Fibroblast of pulmonary artery (primary cell): ENCODE results near the gene COX14.

Source experiments
- DNase-seq: peaks from one replicate; pipeline ENCODE4 v3.0.0-alpha.2; 2010; ENCODE audit warnings: low read depth
- H3K4me3 ChIP-seq: replicated peaks from 2 replicates; pipeline ENCODE4 v1.5.1; 2011; ENCODE audit warnings: low read depth, mild to moderate bottlenecking, control low read depth, low read length, moderate library complexity
- CTCF ChIP-seq: IDR thresholded peaks from 2 replicates; pipeline ENCODE4 v1.5.1; 2011; ENCODE audit warnings: mild to moderate bottlenecking, control low read depth, low read length, inconsistent platforms; ENCODE audit errors: missing control alignments

The COX14 gene

GRCh38 chr12:50166799-50167048 is 54.7 kb downstream of the COX14 start:
- H3K4me3 ChIP-seq = peak overlapping the region; percentile 86
- no peak for DNase-seq
- no peak for TF ChIP-seq CTCF

- TF ChIP-seq CTCF = no peak
- peak; percentile 98 for DNase-seq
- H3K4me3 ChIP-seq = peak within 1 kb of the TSS; percentile 86
Measured at GRCh38 chr12:50167049-50167828, 55.2 kb downstream of the COX14 start, which contains the start of gene CERS5. CERS5 (minus strand) TSS chr12:50167369; CDS start chr12:50167297, 72 bp downstream.
